GM19395 (cell line): Measurements from ENCODE around the gene PTPRD.

Experiments
- ATAC-seq: cut with Tn5 transposase; IDR thresholded peaks from one replicate; pipeline ENCODE4 v1.9.1; 2021; ENCODE audit warnings: mild to moderate bottlenecking, moderate library complexity; ENCODE audit not compliant: unreplicated experiment

Gene PTPRD

GRCh38 chr9:9790216-9790872 lies 822.5 kb downstream of the PTPRD start:
- peak; percentile 67 for ATAC-seq

- no peak for ATAC-seq
These were observed 829.1 kb downstream of the PTPRD start for GRCh38 chr9:9783711-9784110.

- no peak for ATAC-seq
These were observed 829.6 kb downstream of the PTPRD start for GRCh38 chr9:9783211-9783610.

- ATAC-seq = no peak
These were observed 834.5 kb downstream of the PTPRD start for GRCh38 chr9:9778293-9778692.

- ATAC-seq = no peak
These were observed 838.3 kb downstream of the PTPRD start for GRCh38 chr9:9774471-9774870.

- ATAC-seq = no peak
These were observed 841.5 kb downstream of the PTPRD start for GRCh38 chr9:9771314-9771713.

GRCh38 chr9:9764821-9765220 lies 848.0 kb downstream of the PTPRD start:
- ATAC-seq = no peak

GRCh38 chr9:9754186-9754585 lies 858.6 kb downstream of the PTPRD start:
- ATAC-seq = no peak

GRCh38 chr9:9753266-9753665 lies 859.5 kb downstream of the PTPRD start:
- no peak for ATAC-seq

- ATAC-seq = no peak
These were observed 860.1 kb downstream of the PTPRD start for GRCh38 chr9:9752722-9753121.

GRCh38 chr9:9751996-9752395 lies 860.8 kb downstream of the PTPRD start:
- no peak for ATAC-seq

GRCh38 chr9:9750719-9751118 lies 862.1 kb downstream of the PTPRD start:
- no peak for ATAC-seq

- no peak for ATAC-seq
These were observed 863.2 kb downstream of the PTPRD start for GRCh38 chr9:9749591-9749990.

- no peak for ATAC-seq
These were observed 865.0 kb downstream of the PTPRD start for GRCh38 chr9:9747787-9748186.

- no peak for ATAC-seq
These were observed 866.0 kb downstream of the PTPRD start for GRCh38 chr9:9746826-9747225.

- no peak for ATAC-seq
These were observed 869.0 kb downstream of the PTPRD start for GRCh38 chr9:9743822-9744221.

- peak; percentile 75 for ATAC-seq
These were observed 882.6 kb downstream of the PTPRD start for GRCh38 chr9:9730174-9730573.

- no peak for ATAC-seq
These were observed 883.7 kb downstream of the PTPRD start for GRCh38 chr9:9729082-9729481.

GRCh38 chr9:9719373-9720112 lies 893.3 kb downstream of the PTPRD start:
- ATAC-seq = no peak

- no peak for ATAC-seq
These were observed 894.1 kb downstream of the PTPRD start for GRCh38 chr9:9718691-9719090.

GRCh38 chr9:9679433-9679832 lies 933.4 kb downstream of the PTPRD start:
- no peak for ATAC-seq

- no peak for ATAC-seq
These were observed 938.3 kb downstream of the PTPRD start for GRCh38 chr9:9674461-9674860.

GRCh38 chr9:9670454-9670853 lies 942.3 kb downstream of the PTPRD start:
- ATAC-seq = no peak
